Stimulated activated CD4-positive, alpha-beta T cell treated with anti-CD3 and anti-CD28 coated beads, Interleukin-2, amount 100 ng/mL, for 4 hours (primary cell): Measurements from ENCODE around the gene FAM131B.
"Not testable (repeated sequence)": the region's sequence is repeated elsewhere in the genome, so short reads cannot be mapped to it uniquely, and the experiment has no call there.

Experiments used
- DNase-seq: peaks from one replicate; pipeline ENCODE4 v3.0.0-alpha.2; 2020; ENCODE audit warnings: low read depth

Gene FAM131B

DNA sequence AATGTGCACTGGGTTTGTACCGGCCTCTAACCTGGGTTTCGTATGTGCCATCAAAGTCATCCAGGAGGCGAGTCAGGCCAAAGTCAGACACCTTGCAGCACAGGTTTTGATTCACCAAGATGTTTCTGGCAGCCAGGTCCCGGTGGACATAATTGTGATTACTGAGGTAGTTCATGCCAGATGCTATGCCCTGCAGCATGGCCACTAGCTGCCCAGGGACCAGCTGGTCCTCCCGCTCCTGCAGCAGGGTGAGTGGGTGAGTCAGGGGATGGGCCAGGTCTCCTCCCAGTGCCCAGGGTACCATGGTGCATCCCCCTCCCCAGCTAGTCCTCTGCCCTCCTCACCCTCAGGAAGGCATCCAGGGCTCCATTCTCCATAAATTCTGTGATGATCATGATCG is 32.3 kb upstream of the FAM131B start:
- DNase-seq: no peak

DNA sequence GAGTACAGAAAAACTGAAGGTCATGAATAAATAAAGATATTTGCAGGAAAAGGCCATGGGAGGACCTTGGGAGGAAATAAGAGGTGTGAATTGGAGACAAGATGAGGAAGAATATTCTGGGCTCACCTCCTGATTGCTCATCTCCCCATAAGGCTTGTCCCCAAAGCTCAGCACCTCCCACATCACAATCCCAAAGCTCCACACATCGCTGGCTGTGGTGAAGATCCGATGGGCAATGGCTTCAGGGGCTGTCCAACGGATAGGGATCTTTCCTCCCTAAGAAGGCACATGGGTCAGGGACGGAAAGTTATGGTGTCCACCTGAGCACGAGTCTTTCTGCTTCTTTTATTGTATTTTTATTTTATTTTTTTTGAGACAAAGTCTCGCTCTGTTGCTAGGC is 31.6 kb upstream of the FAM131B start:
- no peak for DNase-seq

DNA sequence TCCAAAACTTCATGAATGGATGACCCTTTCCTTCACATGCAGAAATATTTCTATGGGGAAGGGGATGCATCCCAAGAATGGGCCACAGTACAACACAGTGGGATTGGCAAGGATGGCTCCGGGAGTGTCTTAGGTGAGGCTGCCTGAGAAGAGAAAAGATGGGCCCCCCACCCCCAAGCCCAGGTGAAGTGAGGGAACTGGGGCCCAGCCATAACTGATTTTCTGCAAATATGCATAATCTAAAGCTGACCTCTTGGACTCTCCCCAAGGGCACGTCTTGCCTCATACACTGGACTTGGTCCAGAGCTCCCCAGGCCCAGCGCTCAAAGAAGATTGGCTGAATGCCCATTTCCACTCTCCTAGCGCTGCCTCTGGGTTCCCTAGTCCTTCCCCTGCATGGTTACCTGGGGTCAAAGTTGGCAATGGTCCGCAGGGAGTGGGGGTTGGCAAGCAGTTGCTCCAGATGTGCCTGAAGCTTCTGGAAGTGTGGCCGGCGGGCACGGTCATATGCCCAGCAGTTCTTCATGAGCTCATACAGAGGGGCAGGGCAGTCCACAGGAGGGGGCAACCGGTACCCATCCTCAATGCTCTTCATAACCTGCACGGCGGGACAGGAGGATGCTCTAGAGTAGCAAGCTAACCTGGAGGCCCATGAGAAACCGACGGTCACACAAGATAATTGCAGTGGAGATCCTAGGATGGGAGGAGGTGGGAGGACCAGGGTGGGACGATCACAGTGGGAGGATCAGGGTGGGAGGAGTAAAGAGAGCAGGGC is 30.9 kb upstream of the FAM131B start:
- DNase-seq: no peak

DNA sequence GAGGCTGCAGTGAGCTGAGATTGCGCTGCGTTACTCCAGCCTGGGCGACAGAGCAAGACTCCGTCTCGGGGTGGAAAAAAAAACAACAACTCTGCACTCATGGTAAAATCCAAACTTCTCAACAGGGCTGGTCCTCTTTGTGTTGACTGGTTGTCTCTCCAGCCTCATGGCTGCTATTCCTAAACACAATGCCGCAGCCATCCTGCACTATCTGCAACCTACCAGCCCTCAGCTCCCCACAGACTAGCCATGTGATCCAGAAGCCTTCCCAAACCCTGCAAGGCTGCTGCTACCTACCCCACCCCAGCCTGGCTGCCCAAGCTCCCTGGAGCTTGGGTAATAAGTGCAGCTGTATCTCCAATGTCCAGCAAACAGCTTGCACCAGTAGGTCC is 30.4 kb upstream of the FAM131B start:
- DNase-seq: no peak

DNA sequence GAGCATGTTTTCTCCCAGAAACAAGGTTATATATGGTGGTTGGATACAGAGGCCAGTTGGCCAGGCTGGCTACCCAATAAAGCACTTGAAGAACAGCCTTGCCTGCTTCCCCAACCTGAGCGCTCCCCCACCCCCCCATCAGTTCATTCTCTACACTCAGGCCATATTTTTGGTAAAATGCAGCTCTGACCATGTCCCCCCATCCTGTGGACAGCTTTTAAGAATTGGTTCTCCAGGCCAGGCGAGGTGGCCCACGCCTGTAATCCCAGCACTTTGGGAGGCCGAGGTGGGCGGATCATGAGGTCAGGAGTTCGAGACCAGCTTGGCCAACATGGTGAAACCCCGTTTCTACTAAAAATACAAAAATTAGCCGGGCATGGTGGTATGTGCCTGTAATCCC is 29.9 kb upstream of the FAM131B start:
- not testable (repeated sequence) for DNase-seq

DNA sequence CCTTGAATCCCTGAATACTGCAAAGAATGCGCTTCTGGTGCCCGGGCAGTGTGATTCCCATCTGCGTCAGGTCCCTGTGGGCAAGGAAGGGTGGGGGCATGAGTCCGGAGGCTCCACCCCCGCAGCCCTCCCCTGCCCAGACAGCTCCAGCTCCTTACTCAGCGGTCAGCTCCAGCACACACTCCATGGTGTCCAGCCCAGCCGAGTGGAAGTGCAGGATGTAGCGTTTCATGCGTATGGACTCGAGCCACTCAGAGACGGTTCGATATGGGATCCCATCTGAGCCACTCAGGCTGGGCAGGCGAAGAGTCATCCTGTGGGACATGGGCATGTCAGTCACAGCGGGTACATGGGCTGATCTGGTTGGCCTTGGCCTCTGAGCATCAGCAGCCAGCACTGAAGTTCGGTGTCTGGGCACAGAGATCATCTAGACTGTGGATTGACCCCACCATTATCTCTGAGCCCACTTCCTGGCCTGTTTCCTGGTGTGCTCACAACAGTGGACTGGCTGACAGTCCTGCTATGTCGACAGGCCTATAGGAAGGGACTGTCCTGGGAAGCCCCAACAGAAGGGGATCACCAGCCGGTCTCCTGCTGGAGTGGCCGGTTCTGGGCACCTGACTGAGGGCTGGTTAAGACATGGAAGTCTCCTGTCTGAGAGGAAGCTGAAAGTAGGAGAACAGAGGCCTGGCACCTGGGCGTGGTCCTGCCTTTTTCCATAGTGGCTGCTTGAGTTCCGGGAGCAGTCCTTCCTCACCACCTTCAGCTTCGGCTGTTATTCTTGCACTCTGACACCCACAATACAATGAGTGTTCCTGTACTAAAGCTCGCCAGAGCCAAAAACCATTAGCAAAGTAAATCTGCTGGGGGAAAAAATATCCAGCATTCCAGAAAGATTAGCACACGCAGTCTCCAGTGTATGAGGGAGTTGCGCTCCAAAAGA is 29.2 kb upstream of the FAM131B start:
- DNase-seq: no peak

DNA sequence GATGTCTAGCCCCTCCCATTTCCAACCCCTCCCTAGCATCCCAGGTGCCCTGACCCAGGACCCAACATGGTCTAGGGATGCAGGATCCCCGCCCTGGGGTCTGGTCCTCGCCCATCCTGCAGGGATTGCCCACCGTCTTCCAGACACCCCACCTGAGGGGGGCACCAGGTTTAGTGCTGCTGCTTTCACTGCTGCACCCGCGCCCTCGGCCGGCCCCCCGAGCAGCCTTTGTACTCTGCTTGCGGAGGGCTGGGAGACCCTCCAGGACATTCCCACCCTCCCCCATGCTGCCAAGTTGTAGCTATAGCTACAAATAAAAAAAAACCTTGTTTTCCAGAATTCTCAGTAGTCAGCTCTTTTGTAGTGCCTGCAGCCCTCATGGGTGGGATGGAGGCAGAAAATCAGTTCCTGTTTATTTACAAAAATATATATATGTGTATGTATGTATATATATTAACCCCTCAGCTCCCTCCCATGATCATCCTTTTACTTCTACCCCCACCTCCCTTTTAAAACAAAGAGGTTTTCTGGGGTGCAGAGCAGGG is 28.3 kb upstream of the FAM131B start:
- DNase-seq: no peak

DNA sequence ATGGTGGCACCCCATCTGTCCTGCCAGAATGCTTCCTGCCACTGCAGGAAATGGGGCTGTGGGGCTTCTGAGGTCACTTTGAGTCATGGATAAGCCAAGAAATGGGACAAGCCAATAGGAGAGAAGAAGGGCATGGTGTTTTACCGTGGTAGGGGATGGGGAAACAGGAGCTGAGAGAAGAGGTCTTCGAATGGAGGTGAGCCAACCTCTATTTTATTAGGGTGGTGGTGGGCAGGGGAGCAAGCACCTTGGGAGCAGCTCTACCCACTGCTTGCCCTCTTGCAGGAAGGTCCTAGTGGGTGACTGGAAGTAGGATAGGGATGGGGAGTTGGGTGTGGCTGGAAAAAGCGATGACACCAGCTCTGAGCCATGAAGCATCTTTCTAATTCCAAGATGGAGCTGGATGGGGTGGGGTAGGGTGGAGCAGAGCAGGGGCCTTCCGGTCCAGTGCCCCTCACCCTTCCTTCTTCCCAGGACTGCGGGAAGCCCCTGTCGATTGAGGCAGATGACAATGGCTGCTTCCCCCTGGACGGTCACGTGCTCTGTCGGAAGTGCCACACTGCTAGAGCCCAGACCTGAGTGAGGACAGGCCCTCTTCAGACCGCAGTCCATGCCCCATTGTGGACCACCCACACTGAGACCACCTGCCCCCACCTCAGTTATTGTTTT is 27.7 kb upstream of the FAM131B start:
- no peak for DNase-seq

DNA sequence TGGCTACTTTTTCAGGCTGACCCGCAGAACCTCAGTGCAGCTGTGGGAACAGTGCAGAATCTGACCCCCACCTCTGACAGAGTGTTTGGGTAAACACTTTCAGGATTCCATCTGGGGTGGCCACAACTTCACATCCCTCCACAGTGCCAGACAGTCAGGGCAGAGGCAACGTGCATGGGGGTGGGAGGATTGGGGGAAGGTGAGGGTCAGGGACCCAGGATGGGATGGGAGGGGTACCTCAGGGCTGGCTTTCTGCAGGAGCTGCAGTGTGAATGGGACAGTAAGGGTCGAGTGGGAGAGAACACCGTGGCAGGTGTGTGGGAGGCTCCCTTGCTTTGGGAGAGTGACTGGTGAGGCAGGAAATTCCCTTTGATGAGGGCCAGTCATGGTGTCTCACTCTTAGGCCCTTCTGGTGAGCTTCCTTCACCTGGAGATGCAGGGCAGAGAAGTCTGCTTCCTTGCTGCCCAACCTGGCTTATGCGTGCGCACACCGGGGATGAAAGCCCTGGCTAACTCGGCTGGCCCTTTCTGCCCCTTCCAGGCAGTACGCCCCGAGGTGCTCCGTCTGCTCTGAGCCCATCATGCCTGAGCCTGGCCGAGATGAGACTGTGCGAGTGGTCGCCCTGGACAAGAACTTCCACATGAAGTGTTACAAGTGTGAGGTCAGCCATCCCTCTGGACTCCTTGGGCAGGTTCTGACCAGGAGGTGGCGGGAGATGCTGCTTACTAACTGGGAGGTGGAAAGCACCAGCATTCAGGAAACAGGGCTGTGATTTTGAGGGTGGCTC is 27.0 kb upstream of the FAM131B start:
- no peak for DNase-seq

DNA sequence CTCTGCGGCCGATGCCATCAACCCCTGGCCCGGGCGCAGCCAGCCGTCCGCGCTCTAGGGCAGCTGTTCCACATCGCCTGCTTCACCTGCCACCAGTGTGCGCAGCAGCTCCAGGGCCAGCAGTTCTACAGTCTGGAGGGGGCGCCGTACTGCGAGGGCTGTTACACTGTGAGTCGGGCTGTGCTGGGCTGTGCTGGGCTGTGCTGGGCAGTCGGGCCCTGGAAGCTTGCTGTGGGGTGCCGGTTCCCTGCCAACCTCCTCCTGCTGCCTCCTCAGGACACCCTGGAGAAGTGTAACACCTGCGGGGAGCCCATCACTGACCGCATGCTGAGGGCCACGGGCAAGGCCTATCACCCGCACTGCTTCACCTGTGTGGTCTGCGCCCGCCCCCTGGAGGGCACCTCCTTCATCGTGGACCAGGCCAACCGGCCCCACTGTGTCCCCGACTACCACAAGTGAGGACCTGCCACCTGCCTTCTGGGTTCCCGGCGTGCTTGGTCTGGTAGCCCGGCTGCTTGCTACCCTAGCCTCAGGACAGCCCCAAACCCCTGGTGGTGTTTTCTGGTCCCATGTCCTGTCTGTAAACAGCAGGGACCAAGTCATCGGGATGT is 26.1 kb upstream of the FAM131B start:
- no peak for DNase-seq

DNA sequence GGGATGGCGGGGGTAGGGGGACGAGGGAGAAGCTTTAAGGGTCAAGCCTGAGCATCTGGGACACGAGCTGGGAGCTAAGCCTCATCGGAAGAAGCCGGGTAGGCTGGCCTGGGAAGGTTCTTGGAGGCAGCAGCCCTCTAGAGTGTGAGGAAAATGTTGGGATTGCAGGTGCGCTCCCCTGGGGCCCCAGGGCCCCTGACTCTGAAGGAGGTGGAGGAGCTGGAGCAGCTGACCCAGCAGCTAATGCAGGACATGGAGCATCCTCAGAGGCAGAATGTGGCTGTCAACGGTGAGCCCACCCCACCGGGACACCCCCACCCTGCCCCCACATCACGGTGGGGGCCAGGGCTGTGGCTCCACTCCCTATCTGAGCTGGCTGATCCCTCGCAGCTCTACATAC is 25.5 kb upstream of the FAM131B start:
- no peak for DNase-seq

DNA sequence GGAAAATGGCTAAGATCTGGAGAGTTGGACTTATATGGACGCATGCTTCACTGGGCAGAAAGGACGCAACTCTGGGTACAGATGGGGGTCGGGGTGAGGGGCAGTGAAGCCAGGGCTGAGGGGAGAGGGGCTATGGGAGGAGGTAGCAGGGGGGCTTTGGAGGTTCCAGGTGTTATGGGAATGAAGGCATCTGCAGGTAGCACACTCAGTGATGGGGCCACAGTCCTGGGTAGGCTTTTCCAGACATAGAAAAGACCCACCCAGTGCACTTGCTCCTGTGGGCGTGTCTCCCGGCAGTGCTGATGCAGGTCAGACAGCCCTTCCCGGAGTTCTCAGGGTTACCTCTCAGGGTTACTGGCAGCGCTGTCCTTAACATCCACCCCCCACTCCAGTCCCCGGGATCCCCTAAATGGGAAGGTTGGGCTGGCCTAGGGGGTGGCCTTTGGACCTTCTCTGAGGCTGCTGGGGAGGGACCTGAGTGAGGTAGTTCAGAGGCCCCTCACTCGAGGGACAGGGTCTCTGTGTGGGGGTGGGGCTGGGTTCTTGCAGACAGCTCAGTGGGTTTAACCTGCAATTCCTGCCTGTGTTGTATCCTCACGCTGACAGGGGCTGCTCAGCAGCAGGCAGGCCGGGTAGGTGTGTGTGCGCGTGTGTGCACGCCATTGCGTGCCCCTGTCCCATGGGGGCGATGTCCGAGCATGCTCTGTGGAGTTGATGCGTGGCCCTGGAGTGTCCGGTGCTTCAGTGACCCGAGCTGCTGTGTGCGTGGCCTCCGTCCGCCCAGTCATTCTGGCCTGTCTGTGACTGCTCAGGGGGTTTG is 24.9 kb upstream of the FAM131B start:
- no peak for DNase-seq

DNA sequence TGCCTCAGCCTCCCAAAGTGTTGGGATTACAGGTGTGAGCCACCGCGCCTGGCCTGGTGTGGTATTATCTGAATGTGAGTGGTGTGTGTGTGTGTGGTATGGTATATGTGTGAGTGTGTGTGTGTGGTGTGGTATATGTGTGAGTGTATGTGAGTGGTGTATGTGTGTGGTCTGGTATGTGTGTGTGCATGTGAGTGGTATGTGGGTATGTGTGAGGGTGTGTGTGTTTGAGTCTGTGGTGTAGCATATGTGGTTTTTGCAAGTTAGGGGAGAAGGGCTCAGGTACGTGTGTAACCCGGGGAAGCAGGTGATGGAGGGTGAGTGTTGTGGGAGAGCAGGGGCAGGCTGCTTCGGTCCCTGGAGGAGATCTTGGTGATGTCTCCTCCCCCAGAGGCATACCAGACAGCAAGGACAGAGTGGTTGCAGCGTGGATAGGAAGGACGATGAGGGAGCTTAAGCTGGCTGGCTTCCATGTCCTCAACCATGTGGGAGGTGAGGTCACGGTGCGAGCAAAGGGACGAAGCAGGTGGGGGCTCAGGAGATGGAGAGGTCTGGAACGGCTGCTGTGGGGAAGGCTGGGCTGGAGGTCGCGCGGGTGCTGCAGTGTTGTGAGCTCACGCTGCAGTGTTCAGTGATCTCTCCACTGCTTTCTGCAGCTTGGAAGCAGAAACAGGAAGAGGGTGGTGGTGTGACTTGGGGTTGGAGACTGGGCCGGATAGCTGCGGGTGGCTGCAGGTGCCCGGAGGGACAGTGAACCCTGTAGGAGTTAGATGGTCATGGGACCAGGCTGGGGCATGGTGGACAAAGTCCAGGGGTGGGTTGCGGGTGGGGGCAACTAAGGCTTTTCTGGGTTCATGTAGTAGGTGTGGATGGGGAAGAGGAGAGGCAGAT is 23.6 kb upstream of the FAM131B start:
- no peak for DNase-seq

DNA sequence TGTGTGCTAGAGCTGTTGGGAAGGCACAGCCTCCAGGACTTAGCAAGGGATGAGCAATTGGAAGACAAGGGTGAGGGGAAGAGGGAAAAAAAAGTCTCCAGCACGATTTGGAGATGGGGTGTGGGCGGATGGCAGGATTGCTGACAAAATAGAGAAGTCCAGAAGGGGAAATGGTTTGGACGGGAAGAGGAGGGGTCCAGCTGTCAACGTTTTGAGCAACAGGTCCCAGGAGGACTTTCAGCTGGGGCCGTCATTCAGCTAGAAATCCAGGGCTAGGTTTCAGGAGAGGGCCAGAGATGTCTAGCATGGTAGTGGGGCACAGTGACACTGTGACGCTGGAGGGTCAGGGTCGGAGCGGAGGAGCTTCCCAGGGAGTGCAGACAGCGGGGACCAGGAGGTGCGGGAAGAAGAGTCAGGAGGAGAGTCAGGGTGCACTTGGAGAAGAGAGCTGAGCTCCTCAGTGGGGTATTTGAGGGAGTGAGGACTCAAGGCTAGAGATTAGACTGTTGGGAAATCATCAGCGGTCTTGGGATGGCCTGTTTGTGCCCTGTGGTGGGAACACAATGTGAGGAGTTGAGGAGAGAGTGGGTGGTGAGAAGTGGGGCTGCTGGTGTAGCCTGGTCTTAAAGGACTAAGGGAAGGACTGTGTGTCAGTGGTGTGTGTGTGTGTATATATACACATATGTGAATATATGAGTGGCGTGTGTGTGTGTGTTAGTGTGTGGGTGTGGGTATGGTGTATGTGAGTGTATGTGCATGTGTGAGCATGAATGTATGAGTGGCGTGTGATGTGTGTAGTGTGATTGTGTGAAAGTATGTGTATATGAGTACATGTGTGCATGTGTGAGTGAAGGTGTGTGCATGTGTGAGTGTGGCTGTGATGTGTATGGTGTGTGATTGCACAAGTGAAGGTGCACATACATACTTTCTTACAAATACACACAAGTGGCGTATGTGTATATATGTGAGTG is 22.4 kb upstream of the FAM131B start:
- no peak for DNase-seq

DNA sequence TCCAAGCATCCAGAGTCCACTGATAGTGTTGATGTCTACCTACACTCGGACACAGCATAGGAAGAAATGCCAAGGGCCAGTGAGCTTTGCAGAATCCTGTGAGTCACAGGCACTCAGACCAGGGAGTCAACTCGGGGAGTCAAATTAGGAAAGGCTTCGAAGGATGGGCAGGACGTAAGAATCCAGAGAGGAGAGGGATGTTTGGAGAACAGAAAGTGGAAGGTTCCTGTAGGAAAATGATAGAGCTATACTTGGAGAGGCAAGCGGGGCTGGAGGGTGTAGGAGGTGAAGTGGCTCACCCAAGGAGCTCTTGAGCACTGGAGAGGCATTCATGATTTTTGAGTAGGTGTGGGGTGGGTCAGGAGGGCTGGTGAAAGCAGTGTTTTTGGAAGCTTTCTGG is 21.6 kb upstream of the FAM131B start:
- no peak for DNase-seq

DNA sequence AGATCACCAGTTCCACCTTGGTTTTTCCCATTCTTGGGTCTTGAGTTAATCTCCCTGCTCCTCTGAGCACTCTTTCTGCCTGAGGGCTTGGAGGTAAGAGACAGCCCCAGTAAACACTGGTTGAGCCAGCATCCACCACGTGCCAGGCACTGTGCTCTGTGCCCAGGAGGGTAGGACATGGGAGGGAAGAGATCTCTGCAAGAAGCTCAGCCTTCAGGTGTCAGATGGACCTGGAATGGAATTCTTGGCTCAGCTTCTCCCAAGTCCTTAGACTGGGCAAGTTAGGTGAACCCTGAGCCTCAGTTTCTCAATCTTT is 21.1 kb upstream of the FAM131B start:
- DNase-seq: no peak

DNA sequence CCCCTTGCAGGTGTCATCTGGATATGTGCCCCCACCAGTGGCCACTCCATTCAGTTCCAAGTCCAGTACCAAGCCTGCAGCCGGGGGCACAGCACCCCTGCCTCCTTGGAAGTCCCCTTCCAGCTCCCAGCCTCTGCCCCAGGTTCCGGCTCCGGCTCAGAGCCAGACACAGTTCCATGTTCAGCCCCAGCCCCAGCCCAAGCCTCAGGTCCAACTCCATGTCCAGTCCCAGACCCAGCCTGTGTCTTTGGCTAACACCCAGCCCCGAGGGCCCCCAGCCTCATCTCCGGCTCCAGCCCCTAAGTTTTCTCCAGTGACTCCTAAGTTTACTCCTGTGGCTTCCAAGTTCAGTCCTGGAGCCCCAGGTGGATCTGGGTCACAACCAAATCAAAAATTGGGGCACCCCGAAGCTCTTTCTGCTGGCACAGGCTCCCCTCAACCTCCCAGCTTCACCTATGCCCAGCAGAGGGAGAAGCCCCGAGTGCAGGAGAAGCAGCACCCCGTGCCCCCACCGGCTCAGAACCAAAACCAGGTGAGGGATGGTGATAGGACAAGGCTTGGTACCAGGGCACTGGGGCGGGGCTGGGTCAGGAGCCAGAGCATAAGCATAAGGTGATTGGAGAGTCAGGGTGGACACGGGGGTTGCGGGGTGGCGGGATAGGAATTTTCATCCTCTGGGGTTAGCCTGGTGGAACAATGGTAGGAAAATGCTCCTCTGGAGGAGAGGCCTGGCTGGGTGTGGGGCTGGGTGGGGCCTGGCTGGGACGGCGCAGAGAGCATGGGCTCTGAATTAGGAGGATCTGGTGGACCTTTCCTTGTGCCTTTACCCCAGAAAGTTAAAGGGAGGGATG is 20.5 kb upstream of the FAM131B start:
- no peak for DNase-seq
